ENCODE measurements around the gene ZNF609. TPM values are rescaled to one million over a fixed set of nuclear protein-coding genes. Genes with fewer than 3 reads are reported as not detected.
A peak's percentile ranks its signal among the peaks of the same experiment; 100 is the strongest.
"Not testable (repeated sequence)": the region's sequence is repeated elsewhere in the genome, so short reads cannot be mapped to it uniquely, and the experiment has no call there.

Gene ZNF609
- polyA plus RNA-seq, 3 donors, result 34.6 to 37.9 (median 34.9) TPM

DNA sequence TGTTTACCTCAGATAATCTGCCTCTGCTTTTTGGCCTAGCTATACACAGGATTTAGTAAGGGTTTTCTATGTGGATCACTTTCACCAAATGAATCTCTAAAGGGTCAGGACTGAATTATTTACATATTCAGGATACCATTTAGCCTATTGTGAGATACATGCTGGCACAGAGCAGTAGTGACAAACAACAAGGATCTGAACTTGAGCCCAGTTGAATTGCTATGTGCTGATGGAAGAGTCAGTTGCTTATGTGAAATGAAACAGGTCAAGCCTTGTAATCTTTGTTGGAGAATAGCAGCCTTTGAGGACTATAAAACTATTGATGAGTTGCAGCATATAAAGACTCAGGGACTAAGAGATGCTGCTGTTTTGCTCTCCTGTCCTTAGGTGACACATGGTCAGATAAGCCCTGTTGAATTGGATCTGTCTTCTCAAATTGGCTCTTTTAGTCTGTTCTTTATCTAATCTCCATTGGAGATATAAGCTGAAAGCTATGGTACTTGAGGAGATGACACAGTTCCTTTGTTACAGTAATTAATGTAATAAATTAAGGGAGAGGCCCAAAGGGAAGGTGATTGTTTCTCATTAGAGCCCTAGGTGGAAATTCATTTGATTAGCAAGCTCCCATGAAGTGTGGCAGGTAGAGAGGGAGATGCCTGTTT lies 30.4 kb downstream of the ZNF609 start:
- DNase-seq (ENCODE audit: extremely low read depth in 1 of 11, low read depth in 9 of 11, low spot score in 4 of 11), result no peak

DNA sequence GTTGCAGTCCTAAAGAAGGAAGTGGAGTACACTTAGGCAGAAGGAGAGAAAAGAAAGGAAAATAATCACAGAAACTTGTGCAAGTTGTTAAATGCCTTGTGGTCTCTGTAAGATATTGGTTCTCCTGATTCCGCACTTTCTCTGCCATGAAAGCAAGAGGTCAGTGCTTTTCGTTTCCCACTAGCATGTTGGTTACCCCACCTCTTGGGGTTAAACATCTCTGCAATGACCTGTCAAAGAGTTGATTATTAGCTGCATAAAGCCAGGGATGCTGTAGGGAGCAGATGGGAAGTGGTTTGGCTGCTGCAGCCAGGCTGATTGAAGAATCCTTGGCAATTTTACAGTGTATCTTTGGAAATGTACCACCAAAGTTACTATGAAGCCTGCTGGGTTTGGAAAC lies 33.3 kb downstream of the ZNF609 start:
- no peak for DNase-seq (ENCODE audit: extremely low read depth in 1 of 11, low read depth in 9 of 11, low spot score in 4 of 11)

DNA sequence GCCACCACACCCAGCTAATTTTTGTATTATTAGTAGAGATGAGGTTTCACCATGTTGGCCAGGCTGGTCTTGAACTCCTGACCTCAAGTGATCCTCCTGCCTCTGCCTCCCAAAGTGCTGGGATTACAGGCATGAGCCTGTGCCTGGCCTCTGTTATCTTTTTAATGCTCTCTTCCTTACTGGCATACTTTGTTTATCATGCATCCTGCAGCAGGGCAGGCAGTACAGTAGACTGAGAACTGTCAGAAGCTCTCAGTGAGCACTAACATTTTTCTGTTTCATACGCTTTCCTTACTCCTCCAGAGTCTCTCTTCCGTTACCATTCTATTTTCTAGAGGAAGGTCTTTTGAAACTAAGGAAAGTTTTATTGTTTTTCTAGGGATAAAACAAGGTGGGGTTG lies 35.6 kb downstream of the ZNF609 start:
- DNase-seq (ENCODE audit: extremely low read depth in 1 of 11, low read depth in 9 of 11, low spot score in 4 of 11), result not testable (repeated sequence)

DNA sequence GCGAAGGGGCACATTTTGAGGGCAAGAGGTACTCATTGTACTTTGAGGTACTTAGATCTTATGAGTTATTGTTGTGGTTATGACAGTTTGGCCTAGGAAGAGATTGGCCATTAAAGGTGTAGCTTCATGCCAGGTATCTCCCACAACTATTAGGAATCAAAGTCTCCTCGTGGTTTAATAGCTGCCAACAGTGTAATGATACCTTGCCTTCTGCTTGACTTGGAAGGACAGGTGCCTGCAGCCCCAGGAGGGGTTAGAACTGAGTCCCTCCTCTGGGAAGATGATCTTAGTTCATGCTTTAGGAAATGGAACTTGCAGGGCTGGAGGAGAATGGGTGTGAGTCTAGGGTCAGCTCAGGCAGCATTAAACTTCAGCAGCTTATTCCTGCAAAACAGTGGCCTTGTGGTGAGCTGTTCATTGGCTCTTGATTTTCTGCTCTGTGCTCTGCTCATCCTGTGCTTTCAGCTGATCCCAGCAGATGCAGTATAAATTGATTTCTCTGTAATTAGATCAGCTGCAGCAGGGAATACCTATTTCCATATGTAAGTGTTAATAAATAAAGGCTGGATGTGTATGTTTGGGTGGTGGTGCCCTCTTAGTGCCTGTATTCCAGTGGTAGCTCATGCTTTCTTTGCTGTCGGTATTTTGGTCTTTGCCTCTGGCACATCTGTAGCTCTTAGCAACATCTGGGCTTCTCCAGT lies 40.5 kb downstream of the ZNF609 start:
- DNase-seq (ENCODE audit: extremely low read depth in 1 of 11, low read depth in 9 of 11, low spot score in 4 of 11), result no peak

DNA sequence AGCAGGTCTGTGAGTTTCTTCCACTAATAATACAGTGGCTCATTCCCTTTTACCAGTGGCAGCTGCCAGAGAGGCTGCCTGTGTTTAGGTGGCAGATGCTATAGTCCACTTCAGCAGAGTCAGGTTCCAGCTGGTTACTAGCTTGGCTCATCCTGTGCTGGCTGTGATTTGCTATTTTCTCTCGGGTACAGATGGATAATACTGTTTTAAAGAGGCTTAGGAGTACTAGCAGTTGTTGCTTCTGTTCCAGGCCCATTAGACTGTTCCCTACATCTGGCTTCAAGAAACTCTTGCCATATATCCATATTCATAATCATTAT lies 41.0 kb downstream of the ZNF609 start:
- DNase-seq (ENCODE audit: extremely low read depth in 1 of 11, low read depth in 9 of 11, low spot score in 4 of 11), result no peak

DNA sequence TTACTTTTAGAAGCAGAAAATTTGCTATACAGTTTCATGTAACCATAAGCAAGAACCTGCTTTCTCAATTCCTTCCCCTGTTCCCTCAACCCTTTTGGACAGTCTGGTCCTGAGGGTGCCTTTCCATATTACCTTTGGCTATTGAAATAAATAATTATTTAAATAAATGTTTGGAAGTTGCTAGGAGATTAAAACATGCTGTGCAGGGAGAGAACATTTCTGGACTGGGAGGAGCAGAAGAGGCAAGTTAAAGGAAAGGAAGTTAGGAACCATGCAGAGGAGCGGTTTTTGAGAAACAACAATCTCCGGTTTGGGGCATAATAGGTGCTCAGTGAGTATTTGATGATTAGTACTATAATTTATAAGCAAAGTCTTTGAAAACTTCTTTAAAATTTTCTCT lies 41.8 kb downstream of the ZNF609 start:
- DNase-seq (ENCODE audit: extremely low read depth in 1 of 11, low read depth in 9 of 11, low spot score in 4 of 11), result no peak

DNA sequence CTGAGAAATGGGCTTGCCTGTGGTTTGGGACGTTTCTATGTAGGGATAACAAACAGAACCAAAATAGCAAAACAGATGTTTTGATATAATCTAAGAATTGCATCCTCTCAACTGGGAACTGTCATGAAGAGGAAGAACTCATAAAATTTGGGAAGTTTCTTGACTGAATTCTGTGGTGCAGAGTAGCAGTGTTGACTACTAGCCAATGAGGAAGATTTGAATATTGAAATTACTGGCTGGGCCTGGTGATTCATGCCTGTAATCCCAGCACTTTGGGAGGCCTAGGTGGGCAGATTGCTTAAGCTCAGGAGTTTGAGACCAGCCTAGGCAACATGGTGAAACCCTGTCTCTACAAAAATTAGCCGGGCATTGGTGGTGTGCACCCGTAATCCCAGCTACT lies 42.2 kb downstream of the ZNF609 start:
- DNase-seq (ENCODE audit: extremely low read depth in 1 of 11, low read depth in 9 of 11, low spot score in 4 of 11), result no peak

DNA sequence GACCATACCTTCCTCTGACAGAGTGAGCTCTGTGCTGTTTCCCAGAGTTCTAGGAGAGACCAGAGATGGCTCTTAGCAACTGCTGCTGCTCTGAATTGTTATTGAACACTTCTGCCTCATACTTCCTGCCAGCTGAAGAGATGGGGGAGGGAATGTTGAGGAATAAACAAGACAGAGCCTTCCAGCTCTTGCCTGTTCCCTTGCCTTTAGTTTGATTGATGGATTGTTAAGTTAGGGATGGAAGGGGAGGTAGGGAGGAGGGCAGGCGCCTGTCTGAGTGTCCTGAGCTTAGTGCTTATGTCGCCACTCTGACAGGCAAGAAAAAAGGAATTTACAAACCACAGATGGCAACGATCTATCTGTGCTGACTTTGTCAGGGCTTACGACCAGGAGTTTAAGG lies 42.8 kb downstream of the ZNF609 start:
- peak in 8 of 11 donors; percentile 14 to 65 (median 36) for DNase-seq (ENCODE audit: extremely low read depth in 1 of 11, low read depth in 9 of 11, low spot score in 4 of 11)

DNA sequence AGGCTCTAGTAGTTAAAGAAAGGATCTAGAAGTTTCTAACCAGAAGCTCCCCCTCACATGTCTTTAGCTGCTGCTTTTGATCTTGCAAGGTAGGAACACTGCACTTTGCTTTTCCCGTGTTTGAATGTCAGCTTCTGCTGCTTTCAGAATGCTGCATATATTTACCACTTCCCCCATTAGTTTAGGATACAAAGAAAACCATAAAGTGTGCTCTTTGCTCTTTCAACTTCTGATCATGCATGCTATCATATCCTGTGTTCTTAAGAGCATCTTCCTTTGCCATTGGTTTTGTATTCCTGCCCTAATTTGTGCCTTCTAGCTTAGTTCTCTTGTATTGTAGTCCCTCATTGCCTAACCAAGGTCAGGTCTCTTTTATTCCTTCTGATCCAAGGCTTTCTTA lies 43.3 kb downstream of the ZNF609 start:
- no peak for DNase-seq (ENCODE audit: extremely low read depth in 1 of 11, low read depth in 9 of 11, low spot score in 4 of 11)

DNA sequence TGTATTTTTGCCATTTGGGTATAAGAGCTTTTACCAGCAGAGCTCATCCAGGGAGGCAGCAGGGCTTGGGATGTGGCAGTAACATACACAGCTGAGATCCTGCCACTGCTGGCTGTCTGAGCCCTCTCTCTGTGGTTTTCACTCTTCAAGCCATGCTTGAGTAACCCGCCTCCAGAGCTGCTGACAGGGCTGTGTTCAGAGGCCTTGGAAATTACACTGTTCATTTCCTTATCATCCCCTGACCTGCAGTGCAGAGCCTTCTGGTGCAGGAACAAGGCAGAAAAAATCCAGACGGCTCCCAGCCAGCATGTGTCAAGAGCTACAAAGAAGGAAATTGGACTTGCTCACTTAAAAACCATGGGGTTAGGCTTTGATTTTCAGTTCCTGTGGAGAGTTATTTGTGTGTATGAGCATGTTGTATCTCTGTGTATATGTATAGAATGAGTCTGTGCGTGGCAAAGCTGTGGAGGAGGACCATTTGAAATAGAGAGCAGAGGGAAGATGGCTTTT lies 47.0 kb downstream of the ZNF609 start:
- DNase-seq (ENCODE audit: extremely low read depth in 1 of 11, low read depth in 9 of 11, low spot score in 4 of 11), result peak; percentile 30 to 85 (median 65)

DNA sequence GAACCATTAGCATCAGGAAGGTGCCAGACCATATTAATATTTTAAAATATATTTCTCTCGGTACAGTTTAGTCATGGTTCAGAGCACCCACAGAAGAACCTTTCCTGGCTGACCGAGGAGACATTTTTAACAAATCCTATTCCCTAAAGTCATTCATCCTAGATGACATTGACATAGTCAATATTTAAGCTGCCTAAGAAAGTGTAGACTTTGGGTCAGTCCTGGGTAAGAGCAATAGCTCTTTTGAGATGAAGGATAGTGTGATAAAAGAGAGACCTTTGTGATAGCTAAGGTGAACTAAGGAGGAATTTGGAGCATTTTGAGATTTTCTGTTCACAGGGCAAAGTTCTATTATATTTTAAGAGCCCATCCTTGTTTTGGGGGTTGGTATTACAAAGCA lies 47.5 kb downstream of the ZNF609 start:
- DNase-seq (ENCODE audit: extremely low read depth in 1 of 11, low read depth in 9 of 11, low spot score in 4 of 11), result no peak

DNA sequence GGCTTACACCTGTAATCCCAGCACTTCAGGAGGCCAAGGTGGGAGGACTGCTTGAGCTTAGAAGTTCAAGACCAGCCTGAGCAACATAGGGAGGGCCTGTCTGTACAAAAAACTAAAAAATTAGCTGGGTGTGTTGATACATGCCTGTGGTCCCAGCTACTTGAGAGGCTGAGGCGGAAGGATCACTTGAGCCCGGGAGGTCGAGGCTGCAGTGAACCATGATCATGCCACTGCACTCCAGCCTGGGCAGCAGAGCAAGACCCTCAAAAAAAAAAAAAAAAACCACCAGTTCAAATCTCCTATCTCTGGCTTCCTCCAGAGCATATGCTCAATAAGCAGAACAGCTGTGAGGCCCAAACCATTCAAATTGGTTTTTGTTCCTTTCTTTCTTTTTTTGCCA lies 53.4 kb downstream of the ZNF609 start:
- DNase-seq (ENCODE audit: extremely low read depth in 1 of 11, low read depth in 9 of 11, low spot score in 4 of 11), result no peak

DNA sequence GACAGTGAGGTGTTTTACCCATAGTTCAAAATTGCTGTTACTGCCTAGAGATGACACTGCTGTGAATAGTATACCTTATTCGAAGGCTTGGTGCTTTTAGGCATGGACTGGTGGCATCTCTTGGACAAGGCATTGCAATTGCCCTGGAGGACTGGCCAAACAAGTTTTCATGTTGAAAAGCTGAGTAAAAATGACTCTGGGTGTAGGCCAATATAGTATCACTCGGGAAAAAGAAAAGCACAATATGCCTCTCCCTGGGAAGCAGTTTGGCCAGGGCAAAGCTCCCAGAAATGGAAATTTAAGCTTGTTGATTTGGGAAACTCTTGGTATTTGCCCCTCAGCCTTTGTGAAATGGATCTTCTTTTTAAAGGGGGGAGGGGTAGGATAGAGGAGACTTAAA lies 54.8 kb downstream of the ZNF609 start:
- no peak for DNase-seq (ENCODE audit: extremely low read depth in 1 of 11, low read depth in 9 of 11, low spot score in 4 of 11)

DNA sequence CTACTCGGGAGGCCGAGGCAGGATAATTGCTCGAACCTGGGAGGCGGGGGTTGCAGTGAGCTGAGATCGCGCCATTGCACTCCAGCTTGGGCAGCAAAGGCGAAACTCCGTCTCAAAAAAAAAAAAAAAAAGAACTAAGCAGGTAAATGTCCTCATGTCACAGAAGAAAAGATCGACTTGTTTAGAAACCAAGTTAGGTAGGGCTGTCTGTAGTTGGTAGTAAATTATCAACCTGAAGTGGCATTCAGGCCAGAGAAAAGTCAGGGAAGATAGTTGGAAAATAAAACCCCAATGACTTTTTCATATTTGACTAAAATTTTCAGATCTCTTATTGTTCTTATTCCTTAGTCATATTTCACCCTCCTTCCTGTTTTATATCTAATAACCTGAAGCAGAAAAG lies 55.4 kb downstream of the ZNF609 start:
- no peak for DNase-seq (ENCODE audit: extremely low read depth in 1 of 11, low read depth in 9 of 11, low spot score in 4 of 11)

DNA sequence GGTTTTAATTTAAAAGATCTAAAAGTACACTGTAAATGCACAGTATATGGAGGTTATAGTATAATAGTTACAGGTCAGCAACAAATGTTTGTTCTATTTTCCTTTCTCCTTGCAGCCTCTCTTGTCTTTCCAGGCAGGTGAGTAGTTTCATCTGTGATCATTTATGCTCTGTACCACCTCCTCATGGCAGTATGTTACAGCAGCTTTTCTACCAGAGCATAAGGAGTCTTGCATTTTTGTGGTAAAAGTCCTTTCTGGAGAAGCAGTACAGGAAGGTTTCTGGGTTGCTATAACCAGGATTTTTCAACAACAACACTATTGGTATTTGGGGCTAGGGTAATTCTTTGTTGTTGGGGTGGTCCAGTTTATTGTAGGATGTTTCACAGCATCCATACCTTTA lies 59.5 kb downstream of the ZNF609 start:
- DNase-seq (ENCODE audit: extremely low read depth in 1 of 11, low read depth in 9 of 11, low spot score in 4 of 11), result no peak

DNA sequence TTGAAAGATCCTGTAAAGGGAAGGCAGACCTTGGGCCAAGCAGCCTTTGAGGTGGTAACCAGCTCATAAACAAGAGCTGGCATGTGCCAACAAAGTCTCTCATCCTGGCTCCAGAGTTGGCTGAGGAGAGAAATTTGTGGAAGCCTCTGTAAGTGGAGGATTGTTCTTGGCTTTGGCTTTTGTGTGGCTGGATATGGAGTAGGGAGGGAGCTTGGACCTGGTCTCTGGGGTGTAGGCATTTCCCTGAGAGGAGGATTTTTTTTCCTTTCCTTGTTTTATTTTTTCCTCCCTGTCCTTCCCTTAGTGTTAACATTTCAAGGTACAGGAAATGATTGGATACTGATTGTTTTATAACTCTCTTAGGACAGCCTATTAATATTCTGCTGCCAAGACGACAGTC lies 60.8 kb downstream of the ZNF609 start:
- no peak for DNase-seq (ENCODE audit: extremely low read depth in 1 of 11, low read depth in 9 of 11, low spot score in 4 of 11)

DNA sequence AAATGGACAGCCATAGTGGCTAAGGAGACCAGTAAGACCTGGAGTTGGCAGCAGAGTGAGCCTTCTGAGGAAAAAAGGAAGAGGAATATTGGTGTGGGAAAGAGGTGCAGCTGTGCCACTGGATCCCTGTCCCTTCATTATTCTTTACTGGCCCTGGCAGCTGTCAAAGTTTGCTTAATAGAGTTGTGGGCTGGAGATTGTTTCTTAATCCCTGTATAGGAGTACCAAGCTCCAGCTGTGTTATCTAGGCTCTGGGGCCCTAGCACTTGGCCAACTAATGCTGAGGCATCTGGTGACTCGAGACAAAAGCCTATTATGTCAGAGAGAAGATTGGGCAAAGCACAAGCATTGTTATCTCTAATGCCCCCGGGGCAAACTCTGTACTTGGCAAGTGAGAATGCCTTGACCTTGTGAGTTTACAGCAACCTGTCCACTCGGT lies 61.4 kb downstream of the ZNF609 start:
- DNase-seq (ENCODE audit: extremely low read depth in 1 of 11, low read depth in 9 of 11, low spot score in 4 of 11), result no peak

DNA sequence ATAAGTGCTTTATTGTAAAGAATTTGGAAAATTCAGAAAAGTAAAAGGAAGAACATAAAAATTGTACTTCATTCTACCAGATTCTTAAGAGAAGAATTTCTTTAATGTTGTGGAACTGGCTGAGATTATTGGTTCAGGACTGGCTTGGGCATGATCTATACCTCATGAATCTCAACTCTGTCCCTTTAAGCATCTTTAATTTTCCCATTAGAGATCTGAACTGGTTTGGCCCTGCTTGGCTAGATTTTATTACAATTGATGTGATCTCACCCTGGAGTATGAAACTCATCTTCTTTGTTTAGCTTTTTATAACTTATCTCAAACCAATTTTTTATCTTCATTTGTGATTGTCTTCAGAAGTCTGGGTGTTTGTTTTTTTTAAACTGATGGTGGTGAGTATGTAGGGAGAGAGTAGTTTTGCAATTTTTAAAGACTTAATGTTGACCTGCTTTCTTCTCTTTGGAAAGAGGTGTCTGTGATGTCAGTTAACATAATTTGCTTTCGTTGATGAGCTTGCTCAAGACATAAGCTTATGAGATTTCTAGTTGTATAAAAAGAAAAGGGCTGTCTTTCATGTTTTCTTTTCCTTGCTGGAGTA lies 61.9 kb downstream of the ZNF609 start:
- no peak for DNase-seq (ENCODE audit: extremely low read depth in 1 of 11, low read depth in 9 of 11, low spot score in 4 of 11)

DNA sequence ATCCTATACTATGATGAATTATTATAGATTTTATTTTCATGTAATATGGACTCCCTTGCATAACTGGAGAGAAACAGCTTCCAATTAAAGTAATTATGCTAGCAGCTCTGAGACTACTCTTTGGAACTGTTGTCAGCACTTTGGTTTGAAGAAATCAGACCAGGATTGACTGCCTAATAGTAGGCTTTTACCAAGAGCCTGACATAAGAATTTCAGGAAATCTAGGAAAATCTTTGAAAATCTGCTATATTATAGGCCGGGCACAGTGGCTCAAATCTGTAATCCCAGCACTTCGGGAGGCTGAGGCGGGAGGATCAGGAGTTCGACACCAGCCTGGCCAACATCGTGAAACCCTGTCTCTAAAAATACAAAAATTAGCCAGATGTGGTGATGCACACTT lies 62.9 kb downstream of the ZNF609 start:
- no peak for DNase-seq (ENCODE audit: extremely low read depth in 1 of 11, low read depth in 9 of 11, low spot score in 4 of 11)

DNA sequence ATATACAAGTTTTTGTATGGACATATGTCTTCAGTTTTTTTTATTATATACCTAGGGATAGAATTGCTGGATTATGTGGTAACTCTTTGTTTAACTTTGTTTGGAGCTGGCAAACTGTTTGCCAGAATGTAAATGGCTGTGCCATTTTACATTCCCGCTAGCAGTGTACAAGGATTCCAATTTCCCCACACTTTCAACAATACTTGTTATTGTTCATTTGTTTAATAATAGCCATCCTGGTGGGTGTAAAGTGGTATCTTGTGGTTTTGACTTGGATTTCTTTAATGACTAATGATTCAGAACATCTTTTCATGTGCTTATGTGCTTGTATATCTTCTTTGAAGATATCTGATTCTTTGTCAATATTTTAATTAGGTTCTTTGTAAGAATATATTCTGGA lies 64.4 kb downstream of the ZNF609 start:
- no peak for DNase-seq (ENCODE audit: extremely low read depth in 1 of 11, low read depth in 9 of 11, low spot score in 4 of 11)

All from renal cortex interstitium (tissue), 11 donors.